GM12872 (cell line): Measurements from ENCODE around the gene HTT.

Experiments
- CTCF ChIP-seq: IDR thresholded peaks from 3 replicates; pipeline ENCODE4 v1.5.1; 2011; ENCODE audit warnings: low read depth, mild to moderate bottlenecking, low read length, moderate library complexity; ENCODE audit not compliant: insufficient read depth

Gene HTT

GRCh38 chr4:3250438-3250955 lies 176.0 kb downstream of the HTT start:
- TF ChIP-seq CTCF = no peak

- no peak for TF ChIP-seq CTCF
Measured at GRCh38 chr4:3250956-3251690, 176.6 kb downstream of the HTT start.

GRCh38 chr4:3251691-3252479 lies 177.4 kb downstream of the HTT start:
- TF ChIP-seq CTCF = no peak

- TF ChIP-seq CTCF = no peak
Measured at GRCh38 chr4:3252480-3252828, 178.0 kb downstream of the HTT start.

GRCh38 chr4:3252831-3253641 lies 178.6 kb downstream of the HTT start:
- no peak for TF ChIP-seq CTCF

- TF ChIP-seq CTCF = no peak
Measured at GRCh38 chr4:3253808-3254207, 179.3 kb downstream of the HTT start.
